GM21717 (cell line): ENCODE measurements around the gene PPFIA3.
A peak's percentile ranks its signal among the peaks of the same experiment; 100 is the strongest.
"Not testable (repeated sequence)": the region's sequence is repeated elsewhere in the genome, so short reads cannot be mapped to it uniquely, and the experiment has no call there.

Source experiments
- ATAC-seq: cut with Tn5 transposase; IDR thresholded peaks from one replicate; pipeline ENCODE4 v1.9.1; 2021; ENCODE audit warnings: mild to moderate bottlenecking, moderate library complexity; ENCODE audit not compliant: unreplicated experiment

The PPFIA3 gene

DNA sequence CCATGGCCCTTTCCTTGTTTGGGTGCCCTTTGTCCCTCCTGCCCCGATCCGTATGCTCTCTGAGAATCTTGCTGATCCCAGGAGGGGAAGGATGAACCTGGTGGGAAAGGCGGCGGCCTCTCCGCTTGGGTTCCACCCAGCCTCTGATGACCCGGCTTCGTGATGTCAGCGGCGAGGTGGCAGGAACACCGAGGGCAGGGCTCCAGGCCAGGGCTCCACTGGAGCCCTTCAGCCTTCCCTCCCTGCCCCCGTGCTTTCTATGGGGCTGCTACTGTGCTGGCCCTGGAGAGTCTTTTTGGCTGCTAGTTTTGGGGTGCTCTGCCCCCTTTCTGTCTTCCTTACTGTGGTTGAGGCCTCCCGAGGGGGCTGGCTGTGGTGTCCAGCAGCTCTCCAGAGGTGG is 17.0 kb upstream of the PPFIA3 start:
- no peak for ATAC-seq

DNA sequence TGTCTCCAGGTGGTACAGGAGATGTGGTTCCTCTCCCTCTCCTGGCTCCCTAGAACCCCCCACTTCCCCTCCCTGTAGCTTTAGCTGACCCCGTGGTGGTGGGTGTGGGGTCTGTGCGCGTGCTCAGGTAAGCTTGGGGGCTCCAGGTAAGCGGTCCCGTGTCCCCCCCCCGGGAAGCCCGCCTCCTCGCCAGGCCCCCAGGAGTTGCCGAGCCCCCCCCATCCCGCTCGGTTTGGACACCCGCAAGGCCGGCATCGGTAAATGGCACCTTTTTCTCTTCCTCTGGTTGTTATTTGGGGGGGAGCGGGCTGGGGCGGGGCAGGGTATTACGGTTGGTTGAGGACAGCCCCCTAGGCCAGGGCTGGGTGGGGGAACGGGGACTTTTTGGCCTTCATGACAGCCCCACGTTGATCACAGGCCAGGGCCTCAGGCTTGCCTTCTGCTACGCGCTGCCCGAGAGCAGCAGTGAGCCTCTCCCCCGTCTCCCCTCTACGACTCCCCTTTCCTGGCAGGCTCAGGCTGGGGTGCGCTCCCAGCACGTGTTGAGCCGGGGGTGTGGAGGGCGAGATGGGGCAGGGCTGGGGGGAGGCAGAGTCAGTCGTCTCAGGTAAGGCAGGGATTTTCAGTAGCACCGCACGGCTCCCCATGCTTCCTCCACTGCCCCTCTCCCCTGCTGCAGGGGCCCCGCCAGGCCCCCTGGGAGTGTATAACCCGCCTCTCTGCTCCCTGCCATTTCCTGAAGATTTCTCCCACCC is 15.8 kb upstream of the PPFIA3 start:
- ATAC-seq, result no peak

DNA sequence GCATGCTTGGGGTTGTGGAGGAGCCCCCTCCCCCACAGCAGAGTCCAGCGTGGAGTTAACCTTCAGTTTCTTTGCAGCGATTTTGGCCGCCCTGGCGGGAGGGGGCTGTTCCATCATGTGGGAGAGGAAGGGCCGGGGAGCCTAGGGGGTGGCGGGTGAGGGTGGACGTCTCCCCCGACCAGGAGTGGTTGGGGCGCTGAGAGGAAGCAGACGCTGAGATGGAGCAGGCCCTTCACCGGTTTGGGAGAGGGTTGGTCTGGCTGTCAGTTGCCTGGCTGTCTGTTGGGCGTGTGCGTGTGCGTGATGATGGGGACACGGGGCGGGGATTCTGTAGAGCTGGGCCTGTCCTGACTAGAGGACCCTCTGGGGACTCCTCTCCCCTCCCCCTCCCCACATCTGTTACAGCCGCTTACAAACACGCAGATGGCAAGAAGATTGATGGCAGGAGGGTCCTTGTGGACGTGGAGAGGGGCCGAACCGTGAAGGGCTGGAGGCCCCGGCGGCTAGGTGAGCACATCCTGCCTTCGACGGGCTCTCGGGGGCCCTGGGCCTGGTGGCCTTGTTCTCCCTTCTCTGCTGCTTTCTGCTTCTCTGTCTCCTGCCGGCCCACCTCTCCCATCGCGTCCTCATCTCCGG is 15.0 kb upstream of the PPFIA3 start:
- ATAC-seq, result no peak

DNA sequence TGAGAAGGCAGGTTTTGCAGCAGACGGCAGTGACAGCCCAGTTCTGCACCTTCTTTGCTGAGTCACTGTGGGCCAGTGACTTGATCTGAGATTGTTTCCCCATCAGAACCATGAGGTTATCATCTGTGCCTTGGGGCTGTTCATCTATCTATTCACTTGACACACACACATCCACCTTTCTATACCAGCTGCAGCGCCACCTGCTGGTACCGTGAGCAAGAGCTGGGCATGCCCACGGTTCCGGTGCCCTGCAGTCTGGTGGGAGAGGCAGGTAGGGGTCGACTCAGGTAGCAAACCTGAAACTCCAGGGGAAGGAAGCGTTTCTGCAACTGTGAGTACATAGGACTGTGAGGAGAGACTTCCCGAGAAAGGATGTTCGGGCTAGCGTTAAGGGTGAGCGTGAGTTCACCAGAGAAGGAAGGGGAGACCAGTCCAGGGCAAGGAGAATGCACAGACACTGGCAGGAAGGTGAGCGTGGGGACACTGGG is 12.7 kb upstream of the PPFIA3 start:
- ATAC-seq, result no peak

DNA sequence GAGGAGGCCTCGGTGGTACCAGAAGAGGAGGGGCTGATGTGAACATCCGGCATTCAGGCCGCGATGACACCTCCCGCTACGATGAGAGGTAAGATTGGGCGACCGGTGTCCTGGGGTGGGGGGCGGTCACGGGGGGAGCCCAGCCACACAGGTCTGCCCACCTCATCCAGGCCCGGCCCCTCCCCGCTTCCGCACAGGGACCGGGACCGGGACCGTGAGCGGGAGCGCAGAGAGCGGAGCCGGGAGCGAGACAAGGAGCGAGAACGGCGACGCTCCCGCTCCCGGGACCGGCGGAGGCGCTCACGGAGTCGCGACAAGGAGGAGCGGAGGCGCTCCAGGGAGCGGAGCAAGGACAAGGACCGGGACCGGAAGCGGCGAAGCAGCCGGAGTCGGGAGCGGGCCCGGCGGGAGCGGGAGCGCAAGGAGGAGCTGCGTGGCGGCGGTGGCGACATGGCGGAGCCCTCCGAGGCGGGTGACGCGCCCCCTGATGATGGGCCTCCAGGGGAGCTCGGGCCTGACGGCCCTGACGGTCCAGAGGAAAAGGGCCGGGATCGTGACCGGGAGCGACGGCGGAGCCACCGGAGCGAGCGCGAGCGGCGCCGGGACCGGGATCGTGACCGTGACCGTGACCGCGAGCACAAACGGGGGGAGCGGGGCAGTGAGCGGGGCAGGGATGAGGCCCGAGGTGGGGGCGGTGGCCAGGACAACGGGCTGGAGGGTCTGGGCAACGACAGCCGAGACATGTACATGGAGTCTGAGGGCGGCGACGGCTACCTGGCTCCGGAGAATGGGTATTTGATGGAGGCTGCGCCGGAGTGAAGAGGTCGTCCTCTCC is 11.5 kb upstream of the PPFIA3 start:
- ATAC-seq, result no peak

DNA sequence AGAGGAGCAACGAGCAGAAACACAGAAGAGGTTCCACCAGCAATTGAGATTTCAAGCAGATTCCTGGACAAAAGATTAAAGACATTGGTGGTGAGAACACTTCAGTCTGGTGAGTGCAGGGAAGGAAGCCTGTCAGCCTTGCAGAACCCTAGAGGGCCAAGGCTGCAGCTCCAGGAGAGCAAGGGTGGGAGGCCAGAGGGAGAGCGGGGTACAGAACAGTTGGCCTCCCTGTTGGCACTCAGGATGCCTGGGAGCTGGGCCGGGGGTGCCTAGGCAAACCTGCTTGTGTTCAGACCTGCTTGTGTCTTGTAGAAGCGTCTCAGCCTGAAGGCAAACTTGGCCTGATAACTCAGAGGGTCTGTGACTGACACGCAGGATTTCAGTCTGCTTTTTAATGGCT is 10.3 kb upstream of the PPFIA3 start:
- no peak for ATAC-seq

DNA sequence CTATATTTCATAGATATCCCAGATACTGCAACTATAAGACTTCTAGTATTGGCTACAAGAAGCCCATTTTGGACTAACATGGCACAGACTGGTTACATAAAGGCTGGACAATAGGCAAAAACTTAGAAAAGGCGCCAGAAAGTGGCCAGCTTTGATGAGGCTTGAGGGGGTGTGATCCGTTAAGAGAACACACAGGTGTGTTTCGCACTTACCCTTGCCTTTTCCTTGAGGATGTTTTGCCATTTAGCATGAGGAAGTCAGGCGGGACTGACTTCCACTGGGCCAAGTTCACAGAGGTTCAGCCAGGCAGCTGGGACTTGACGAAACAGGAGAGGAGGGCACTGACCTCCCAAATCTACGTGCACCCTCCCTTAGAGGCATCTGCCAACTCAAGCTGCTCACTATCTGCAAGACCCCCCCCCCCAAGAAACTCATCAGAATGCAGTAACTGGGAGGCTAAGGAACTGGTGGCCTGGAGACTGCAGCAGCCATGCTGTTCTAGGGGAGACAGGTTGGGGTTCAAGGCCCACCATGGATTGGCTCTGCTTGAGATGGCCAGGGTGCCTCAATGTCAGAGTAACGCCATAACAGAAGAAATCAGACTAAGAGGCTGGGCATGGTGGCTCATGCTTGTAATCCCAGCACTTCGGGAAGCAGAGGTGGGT is 9.6 kb upstream of the PPFIA3 start:
- ATAC-seq, result no peak

DNA sequence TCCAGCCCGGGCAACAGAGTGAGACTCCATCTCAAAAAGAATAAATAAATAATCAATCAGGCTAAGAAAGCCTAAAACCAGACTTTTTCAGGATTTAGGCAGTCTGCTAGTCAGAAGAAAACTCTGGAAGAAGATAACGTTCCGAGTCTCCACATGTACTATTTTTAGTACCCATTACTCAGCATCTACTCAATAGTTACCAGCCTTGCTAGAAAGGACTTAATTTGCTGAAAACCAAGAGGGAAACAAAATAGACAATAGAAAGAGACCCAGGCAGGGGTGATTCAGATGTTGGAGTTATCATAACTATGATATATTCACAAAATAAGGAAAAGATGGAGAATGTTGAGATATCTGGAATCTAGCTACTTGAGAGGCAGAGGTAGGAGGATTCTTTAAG is 8.8 kb upstream of the PPFIA3 start:
- no peak for ATAC-seq

DNA sequence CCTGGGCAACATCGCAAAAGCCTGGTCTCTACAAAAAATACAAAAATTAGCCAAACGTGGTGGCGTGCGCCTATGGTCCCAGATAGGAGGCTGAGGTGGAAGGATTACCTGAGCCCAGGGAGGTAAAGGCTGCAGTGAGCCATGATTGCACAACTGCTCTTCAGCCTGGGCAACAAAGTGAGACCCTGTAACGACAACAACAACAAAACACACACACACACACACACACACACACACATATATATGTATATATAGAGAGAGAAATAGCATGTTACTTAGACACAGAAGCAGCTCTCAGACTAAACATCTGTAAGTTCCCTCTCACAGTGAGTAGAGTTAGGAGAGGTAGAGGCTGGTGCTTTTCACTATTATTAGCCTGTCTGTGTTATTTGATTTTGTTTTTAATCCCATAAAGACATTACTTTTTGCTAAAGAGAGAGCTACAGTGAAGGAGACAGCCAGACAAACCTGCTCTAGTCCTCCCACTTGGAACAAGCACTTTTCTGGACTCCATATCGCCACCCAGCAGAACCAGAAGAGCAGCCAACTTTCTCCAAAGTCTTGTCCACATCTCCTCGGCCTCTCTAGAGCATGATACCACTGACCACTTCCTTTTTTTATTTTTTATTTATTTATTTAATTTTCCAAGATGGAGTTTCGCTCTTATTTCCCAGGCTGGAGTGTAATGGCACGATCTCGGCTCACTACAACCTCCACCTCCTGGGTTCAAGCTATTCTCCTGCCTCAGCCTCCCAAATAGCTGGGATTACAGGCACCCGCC is 7.9 kb upstream of the PPFIA3 start:
- no peak for ATAC-seq

DNA sequence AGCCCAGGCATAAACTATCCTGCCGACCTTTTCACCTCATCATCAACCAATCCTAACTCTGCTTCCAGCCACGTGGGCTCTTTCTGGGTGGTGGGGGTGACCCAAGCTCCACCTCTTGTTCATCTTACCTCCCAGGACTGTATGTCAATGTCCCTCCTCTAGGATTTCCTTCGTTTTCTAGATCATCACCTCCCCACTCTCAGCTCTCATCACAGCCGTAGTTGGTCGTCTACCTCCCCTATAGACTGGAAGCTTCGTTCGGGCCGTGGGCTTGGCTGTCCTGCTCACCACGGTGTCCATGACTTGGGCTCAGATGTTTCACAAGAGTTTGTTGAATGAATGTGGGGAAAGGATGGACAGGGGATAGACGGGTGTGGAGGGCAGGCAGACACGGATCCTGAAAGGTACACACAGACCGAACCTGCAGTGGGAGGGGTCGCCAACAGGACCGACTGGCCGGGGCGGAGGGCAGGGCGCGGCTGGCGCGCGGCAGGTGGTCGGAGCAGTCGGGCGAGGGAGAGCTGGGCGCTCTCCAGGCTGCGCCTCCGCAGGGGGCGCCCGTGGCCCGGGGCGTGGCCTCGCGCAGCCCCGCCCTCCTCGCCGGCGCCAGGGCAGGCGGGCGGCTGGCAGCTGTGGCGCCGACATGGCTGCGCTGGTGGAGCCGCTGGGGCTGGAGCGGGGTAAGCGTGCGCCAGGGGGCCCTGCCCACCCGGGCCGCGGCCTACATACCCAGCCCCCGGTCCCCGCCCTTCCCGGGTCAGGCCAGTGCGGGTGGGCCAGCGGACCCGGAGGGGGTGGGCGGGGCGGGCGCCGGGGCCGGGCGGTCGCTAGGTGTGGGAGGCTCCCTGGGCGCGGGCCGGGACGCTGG is 5.3 kb upstream of the PPFIA3 start, which contains the start of gene LIN7B:
TSS of gene LIN7B (plus strand) at position 609 of the 868 bp plus-strand sequence. CDS start at position 644, 35 bp downstream.
- ATAC-seq, result no peak

DNA sequence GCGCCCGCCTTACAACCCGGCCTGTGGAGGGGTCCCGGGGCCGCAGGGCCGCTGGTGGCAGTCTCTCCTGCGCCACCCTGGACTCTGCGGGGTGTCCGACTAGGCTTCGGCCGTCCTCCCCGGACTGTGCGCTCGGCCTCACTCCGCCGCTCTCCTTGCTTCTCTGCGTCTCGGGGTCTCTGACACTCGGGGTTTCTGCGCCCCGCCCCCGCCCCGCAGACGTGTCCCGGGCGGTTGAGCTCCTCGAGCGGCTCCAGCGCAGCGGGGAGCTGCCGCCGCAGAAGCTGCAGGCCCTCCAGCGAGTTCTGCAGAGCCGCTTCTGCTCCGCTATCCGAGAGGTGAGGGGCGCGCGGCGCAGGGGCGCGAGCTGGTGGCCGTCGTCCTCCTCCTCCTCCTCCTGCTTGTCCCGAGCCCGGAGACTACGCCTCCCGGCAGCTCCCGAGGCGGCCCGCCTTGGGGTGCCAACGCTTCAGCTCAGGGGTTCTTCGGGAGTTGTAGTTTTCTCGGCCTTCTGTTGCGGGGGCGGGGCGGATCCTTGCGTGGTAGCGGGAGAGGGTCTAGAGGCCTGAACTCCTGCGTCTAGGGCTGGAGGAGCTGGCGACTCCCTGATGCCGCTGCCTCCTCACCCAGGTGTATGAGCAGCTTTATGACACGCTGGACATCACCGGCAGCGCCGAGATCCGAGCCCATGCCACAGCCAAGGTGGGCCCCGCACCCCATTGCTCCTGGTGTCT is 4.5 kb upstream of the PPFIA3 start:
- no peak for ATAC-seq

DNA sequence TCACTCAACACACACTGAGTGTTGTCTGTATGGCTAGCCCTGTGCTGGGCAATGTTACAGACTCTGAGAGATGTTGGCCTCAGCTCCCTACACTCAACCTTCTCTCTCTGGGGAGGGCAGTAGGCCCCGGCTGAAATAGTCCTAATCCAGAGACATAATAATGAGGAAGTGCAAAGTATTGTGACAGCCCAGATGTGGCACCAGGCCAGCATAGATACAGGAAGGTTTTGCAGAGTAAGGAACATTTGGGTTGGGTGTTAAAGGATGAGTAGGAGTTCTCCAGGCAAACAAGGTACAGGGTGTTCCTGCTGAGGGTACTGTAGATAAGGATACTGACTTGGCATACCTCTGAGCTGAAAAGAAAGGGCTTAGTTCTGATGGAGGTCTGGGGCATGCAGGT is 2.8 kb upstream of the PPFIA3 start:
- ATAC-seq, result no peak

DNA sequence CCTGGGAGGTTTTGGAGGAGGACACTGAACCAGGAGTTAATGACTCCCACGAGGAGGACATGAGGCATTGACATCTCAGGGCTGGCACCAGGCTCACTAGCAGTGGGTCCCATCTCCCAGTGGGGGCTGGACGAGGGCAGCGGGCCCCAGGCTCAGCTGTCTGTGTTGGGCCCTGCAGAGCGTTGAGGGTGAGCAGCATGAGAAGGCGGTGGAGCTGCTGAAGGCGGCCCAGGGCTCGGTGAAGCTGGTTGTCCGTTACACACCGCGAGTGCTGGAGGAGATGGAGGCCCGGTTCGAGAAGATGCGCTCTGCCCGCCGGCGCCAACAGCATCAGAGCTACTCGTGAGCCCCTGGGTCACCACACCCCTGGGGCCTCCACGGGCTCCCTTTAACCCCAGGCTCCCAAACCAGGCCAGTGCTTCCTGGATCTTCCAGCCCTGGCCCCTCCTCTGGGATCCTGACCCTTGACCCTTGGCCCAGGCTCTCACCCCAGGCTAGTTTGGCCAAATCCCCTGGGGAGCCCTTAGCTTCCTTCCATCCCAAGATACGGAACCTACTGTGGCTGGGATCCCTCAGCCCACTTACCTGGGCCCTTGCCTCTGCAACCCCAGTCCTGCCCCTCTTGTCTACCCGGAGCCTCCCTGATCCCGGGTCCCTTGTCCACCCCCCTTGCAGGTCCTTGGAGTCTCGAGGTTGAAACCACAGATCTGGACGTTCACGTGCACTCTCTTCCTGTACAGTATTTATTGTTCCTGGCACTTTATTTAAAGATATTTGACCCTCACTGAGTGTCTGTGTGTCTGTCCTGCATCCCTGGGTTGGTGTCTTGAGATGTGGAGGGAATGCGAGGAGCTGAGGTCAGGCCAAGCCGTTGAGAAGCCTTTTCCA is 1.4 kb upstream of the PPFIA3 start:
- ATAC-seq, result no peak

DNA sequence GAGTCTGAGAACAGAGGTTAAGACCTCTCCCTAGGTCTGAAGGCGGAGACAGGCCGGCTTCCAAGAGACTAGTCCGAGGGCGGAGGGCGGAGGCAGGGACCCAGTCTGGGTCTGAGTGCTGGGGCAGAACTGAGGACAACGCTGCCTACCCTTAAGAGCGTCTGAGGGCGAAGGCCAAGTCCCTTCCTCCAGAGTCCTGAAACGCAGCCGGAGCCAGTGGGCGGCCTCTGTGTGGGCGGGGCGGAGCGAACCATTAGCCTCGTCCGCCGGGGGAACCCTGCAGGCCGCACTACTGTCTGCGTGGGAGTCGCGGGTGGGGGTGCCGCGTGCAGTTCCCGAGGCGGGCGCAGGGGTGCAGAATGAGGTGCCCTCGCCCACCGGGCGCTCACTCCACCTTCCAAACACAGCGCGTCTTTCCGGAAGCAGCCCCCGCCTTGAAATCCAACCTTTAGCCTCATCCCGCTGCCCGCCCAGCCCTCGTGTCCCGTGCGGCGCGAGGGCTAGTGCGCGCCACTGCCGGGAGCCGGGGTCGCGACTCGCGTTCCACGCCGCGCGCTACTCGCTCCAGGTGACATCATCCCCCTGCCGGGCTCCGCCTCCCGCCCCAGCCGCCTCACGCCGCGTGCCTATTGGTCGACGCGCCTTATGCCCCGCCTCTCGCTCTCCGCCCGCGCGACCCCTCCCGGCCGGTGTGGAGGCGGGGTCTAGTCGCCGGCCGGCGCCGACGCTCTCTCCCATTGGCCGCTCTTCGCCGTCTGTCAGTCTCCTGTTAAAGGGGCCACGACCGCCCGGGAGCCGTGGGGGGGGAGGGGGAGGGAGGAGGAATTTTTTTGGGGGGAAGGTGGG is 556 bp upstream of the PPFIA3 start, which contains the start of gene C19orf73:
TSS of gene C19orf73 (minus strand) at position 579 of the 846 bp plus-strand sequence. CDS start at position 458, 121 bp downstream.
- peak; percentile 71 for ATAC-seq

DNA sequence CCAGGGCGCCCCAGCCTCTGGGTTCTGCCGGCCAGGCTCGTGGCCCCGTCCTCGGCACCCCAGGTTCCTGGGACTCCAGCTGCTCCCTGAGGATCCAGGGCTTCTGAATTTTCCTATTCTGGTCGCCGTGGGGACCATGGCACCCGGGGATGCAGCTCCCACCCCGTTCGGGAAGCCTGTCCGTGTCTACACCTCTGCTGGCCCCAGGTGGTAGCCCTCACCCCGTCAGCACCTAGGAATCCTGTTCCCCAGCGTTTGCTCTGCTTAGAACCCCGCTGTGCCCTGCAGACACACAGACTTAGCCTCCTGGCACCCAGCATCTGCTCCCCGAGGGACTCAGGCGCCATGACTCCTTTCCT is 960 bp downstream of the PPFIA3 start:
- no peak for ATAC-seq

DNA sequence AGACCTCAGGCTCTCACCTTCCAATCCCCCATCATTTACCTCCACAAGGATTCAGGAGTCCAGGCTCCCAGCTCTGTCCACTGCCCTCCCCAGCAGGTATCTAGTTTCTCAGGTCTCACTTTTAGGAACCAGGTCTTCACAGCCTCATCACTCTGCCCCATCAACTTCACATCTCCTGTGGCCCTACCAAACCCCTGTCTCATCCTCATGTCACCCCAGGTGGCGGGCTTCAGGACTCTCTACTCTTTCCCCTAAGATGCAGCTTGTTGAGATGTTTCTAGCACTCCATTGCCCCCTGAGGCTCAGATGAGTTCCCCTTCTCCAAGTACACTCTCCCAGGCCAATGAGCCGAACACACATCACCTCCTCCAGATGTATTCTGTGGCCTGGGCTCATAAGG is 1.5 kb downstream of the PPFIA3 start:
- no peak for ATAC-seq

DNA sequence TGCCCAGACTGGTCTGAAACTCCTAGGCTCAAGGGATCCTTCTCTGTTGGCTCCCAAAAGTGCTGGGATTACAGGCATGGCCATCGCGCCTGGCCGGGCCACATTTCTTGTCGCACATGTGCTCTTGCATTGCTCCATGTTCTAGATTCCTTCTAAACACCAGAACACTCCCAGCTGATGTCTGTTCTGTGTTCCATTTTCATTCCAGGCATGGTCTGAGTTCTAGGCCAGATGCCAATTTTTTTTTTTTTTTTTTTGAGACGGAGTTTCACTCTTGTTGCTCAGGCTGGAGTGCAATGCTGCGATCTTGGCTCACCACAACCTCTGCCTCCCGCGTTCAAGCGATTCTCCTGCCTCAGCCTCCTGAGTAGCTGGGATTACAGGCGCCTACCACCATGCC is 2.5 kb downstream of the PPFIA3 start:
- not testable (repeated sequence) for ATAC-seq
